ENCODE measurements around the gene ERBB4. TPM values are rescaled to one million over a fixed set of nuclear protein-coding genes. Genes with fewer than 3 reads are reported as not detected.
A peak's percentile ranks its signal among the peaks of the same experiment; 100 is the strongest.

Gene ERBB4
- total RNA-seq, 1 donor, result 5.8 TPM

DNA sequence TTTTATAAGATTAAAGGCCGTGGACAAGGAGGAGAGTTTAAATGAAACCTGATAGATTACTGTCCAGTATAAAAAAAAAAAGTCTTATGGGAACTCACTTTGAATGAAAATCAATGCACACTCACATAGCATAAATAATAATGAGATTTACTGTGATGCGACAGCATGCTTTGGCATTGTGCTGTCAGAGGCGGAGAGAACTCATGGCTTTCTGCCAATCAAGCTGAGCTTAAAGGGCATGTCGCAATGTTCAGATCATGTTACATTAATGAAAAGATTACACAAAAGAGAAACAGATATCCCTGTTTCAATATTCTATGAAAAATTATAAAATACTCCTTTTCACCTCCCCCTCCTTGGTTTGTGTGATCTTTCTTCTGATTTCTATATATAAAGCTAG is 310.8 kb downstream of the ERBB4 start:
- DNase-seq (ENCODE audit: low read depth), result peak; percentile 92
- H3K4me3 ChIP-seq (ENCODE audit: low read depth, low read length), result no peak overlapping the region
- TF ChIP-seq CTCF (IDR thresholded peaks at IDR 0.05; ENCODE audit: insufficient read depth, low read length), result no peak

DNA sequence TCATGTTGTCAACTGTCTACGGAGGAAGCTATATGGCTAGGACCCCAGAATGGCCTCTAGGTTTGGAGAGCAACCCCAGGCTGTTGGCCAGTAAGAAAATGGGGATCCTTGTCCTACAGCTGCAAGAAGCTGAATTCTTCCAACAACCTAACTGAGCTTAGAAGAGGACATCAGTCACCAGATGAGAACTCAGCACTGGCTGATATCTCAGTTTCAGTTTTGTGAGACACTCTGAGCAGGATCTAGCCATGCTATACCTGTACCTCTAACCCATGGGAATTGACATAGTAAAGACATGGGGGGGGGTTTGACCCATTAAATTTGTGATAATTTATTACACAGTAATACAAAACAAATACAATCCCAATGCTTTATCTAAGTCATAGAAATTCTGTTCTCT is 312.5 kb downstream of the ERBB4 start:
- no peak for DNase-seq (ENCODE audit: low read depth)
- no peak for TF ChIP-seq CTCF (IDR thresholded peaks at IDR 0.05; ENCODE audit: insufficient read depth, low read length)

GRCh38 chr2:212223696-212224095 is 314.9 kb downstream of the ERBB4 start:
- TF ChIP-seq CTCF (IDR thresholded peaks at IDR 0.05; ENCODE audit: insufficient read depth, low read length), result no peak
- no peak overlapping the region for H3K4me3 ChIP-seq (ENCODE audit: low read depth, low read length)
- DNase-seq (ENCODE audit: low read depth), result peak; percentile 2

More for the DNA sequence above, 312.5 kb downstream of the ERBB4 start:
- no peak overlapping the region for H3K4me3 ChIP-seq (ENCODE audit: low read depth, low read length)

- no peak for DNase-seq (ENCODE audit: low read depth)
- TF ChIP-seq CTCF (IDR thresholded peaks at IDR 0.05; ENCODE audit: insufficient read depth, low read length), result no peak
- H3K4me3 ChIP-seq (ENCODE audit: low read depth, low read length), result no peak overlapping the region
These were observed 325.4 kb downstream of the ERBB4 start for GRCh38 chr2:212213191-212213590.

- H3K4me3 ChIP-seq (ENCODE audit: low read depth, low read length), result no peak overlapping the region
- no peak for TF ChIP-seq CTCF (IDR thresholded peaks at IDR 0.05; ENCODE audit: insufficient read depth, low read length)
- no peak for DNase-seq (ENCODE audit: low read depth)
These were observed 330.1 kb downstream of the ERBB4 start for GRCh38 chr2:212208467-212208866.

DNA sequence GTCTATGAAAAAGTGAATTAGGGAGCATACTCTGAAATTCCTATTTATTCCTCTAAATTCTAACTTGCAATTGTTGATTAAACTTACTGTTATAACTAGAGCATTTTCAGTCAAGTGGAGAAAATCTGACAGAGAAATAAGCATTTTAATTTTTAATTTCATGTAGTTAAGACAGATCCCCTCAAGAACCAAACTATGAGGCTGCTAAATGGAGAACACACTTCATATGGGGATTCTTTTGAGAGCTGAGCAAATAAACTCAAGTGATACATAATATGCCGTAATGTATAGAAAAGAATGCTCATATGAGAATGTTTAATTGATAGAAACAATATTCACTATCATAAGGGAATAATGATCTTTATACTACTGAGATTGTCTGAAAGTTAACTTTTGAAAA is 340.8 kb downstream of the ERBB4 start:
- no peak overlapping the region for H3K4me3 ChIP-seq (ENCODE audit: low read depth, low read length)
- no peak for TF ChIP-seq CTCF (IDR thresholded peaks at IDR 0.05; ENCODE audit: insufficient read depth, low read length)
- DNase-seq (ENCODE audit: low read depth), result no peak

- no peak for DNase-seq (ENCODE audit: low read depth)
- no peak for TF ChIP-seq CTCF (IDR thresholded peaks at IDR 0.05; ENCODE audit: insufficient read depth, low read length)
- H3K4me3 ChIP-seq (ENCODE audit: low read depth, low read length), result no peak overlapping the region
These were observed 343.0 kb downstream of the ERBB4 start for GRCh38 chr2:212195626-212196025.

Measured in fibroblast of the aortic adventitia (primary cell).